NT2/D1 (cell line): ENCODE measurements around the gene EXOSC1.

Experiments used
- YY1 ChIP-seq: IDR thresholded peaks from 2 replicates; pipeline ENCODE4 v1.6.1; 2011; ENCODE audit not compliant: insufficient read length, insufficient read depth
- ZNF274 ChIP-seq: IDR thresholded peaks from 2 replicates; pipeline ENCODE4 v1.6.1; 2011; ENCODE audit warnings: mild to moderate bottlenecking, low read depth, low read length

DNA sequence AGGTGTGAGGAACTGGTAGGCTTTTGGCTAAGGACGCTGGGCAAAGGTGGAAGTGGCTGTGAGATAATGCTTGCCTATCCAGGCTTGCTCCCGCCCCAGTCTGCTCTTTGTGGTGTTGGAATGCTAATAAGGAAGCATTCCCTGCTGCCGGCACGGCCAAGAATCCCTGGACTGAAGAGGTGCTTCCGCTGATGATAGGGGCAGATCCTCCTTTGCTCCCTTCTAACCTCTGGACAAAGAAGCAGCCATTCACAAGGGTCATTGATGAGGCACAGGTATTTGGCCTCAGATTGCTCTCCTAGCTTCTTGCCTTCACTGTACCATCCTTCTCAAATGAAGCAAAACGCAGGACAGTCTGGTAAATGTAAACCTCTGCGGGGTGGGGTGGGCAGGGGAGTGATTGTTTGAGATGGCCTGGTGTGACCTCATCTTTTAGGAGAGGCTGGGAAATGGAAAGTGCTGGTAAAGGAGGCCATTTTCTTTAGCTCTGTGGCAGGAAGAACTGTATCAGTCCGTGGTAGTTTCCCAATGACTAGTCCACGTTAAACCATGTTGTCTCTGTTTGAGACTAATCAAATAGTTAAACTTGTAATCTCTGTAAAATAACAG is 18.1 kb downstream of the EXOSC1 start:
- no peak for TF ChIP-seq YY1
- no peak for TF ChIP-seq ZNF274
